HG03354 (cell line): ENCODE measurements around the gene PDSS1.
"Not testable (repeated sequence)": the region's sequence is repeated elsewhere in the genome, so short reads cannot be mapped to it uniquely, and the experiment has no call there.

Experiments
- ATAC-seq: cut with Tn5 transposase; IDR thresholded peaks from one replicate; pipeline ENCODE4 v1.9.1; 2021; ENCODE audit warnings: mild to moderate bottlenecking; ENCODE audit not compliant: unreplicated experiment, poor library complexity, severe bottlenecking

The PDSS1 gene, protein sequence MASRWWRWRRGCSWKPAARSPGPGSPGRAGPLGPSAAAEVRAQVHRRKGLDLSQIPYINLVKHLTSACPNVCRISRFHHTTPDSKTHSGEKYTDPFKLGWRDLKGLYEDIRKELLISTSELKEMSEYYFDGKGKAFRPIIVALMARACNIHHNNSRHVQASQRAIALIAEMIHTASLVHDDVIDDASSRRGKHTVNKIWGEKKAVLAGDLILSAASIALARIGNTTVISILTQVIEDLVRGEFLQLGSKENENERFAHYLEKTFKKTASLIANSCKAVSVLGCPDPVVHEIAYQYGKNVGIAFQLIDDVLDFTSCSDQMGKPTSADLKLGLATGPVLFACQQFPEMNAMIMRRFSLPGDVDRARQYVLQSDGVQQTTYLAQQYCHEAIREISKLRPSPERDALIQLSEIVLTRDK

DNA sequence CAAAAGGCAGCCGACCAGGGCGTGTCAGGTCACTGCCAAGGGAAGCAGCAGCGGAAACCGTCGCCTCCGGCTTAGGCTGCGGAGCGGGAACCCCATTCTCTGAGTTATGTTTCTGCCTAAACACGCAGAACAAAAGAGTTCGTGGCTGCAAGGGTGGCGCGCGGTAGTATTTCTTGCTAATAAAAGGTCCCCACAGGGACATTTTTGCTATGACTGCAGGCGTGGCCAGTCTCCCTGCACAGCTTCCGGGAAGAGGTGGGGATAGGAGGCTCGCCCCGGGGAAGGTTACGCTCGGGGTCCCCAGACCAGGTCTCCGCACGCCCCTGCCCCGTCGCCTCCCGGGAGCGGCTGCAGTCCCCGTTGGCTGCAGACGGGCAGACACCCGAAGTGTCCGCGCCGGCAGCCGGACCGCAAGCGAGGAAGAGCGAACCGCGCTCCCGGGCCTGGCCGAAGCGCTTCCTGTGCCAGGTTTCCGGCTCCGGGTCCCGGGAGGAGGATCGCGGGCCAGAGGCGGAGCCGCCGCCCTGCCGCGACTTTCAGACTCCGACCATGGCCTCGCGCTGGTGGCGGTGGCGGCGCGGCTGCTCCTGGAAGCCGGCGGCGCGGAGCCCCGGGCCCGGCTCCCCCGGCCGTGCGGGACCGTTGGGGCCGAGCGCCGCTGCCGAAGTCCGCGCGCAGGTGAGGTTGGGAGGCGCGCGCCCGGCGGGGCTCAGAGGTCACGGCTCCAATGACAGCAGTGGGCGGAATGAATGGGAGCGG lies at the start of gene PDSS1:
TSS of gene PDSS1 (plus strand) at position 539 of the 759 bp plus-strand sequence. CDS start at position 550, 11 bp downstream.
- ATAC-seq: peak; percentile 81

DNA sequence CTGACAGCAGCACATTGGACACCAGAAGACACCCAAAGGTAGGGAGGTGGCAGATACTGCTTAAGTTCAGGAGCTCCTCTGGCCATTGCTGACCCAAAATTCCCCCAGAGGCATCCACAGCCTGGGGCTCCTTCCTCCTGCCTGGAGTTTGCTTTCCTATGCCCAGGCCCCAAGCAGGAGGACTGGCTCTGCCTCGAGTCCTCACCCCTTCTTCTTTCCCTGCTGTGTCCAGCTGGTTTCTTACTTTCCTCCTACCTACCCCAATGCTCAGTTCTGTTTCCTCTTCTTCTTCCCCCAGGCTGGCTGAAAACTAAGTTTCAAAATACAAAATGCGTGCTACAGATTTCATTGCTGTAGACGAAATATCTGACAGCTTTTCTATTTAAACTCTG lies 49.3 kb upstream of the PDSS1 start:
- ATAC-seq: not testable (repeated sequence)

DNA sequence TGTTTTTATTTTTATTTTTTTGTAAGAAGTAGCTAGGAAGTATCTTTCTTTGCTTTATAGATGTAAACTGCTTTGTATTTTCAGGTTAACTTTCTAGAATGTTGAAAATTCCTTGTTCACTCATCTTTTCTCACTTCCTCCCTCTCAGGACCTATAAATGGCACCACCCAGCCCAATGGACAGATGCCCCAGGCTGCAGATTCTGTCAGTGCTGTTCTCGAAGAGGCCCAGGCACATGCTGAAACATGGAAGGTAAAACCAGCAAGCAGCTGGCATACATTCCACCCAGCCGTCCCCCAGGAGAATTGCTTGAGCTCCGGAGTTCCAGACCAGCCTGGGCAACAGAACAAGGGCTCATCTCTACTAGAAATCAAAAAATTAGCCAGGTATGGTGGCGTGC lies 47.1 kb upstream of the PDSS1 start:
- ATAC-seq: no peak

DNA sequence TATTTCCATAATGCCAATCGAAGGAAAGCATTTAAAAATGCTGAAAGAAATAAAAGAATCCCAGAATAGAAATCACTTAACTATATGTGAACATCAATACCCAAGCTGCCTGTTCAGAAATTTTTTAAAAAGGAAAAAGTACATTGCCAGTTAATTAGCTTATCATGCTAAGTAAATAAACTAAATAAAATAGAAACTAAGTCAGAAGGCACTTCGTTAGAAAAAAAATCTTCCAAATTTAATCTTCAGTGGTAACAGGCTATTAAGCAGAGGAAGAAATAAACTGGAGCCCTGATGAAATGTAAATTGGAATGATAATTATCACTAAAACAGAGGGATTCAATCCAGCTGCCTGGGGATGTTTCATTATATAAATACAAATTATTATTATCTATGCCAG lies 46.0 kb upstream of the PDSS1 start:
- not testable (repeated sequence) for ATAC-seq

DNA sequence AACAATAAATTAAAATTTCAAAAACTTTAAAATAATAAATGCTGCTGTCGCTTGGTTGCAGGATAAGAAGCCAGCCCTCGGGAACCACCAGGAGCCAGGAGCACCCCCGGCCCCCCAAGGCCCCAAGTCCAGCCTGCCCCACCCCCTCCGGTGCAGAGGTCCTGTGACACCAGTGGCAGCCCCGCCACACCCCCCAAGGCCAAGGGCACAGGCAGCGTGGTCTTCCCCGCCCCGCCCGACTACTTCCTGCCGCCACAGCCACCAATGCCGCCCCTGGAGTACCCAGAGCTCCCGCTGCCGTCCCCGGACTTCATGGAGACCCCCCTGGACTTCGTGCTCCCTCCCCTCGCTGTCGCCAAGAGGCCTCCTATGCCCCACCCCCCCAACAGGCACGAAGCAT lies 44.5 kb upstream of the PDSS1 start:
- ATAC-seq: no peak

DNA sequence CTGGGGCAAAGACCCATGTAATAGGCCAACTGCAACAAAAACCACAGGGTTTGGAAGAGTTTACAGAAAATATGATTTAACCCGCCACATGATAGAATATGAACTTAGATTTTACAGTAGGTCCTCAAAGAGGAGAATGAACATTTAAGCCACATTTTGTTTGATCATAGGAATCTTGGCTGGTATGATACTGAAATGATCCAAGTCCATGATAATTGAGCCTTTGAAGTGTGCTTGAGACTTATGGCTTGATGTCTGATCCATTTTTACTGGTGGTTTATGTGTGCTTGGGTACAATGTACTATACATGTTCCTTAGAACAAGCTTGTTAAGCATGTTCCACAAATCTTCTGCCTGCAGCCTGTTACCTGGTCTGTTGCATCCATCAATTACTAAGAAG lies 41.8 kb upstream of the PDSS1 start:
- ATAC-seq: no peak

DNA sequence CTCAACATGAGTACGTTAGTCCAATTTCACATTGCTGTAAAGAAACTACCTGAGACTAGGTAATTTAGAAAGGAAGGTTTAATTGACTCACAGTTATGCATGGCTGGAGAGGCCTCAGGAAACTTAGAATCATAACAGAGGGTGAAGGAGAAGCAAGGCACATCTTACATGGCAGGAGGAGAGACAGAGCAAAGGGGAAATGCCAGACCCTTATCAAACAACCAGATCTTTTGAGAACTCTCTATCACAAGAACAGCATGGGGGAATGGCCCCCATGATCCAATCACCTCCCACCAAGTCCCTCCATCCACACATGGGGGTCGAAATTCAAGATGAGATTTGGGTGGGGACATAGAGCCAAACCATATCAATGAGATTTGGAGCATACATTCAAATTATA lies 34.6 kb upstream of the PDSS1 start:
- ATAC-seq: no peak

DNA sequence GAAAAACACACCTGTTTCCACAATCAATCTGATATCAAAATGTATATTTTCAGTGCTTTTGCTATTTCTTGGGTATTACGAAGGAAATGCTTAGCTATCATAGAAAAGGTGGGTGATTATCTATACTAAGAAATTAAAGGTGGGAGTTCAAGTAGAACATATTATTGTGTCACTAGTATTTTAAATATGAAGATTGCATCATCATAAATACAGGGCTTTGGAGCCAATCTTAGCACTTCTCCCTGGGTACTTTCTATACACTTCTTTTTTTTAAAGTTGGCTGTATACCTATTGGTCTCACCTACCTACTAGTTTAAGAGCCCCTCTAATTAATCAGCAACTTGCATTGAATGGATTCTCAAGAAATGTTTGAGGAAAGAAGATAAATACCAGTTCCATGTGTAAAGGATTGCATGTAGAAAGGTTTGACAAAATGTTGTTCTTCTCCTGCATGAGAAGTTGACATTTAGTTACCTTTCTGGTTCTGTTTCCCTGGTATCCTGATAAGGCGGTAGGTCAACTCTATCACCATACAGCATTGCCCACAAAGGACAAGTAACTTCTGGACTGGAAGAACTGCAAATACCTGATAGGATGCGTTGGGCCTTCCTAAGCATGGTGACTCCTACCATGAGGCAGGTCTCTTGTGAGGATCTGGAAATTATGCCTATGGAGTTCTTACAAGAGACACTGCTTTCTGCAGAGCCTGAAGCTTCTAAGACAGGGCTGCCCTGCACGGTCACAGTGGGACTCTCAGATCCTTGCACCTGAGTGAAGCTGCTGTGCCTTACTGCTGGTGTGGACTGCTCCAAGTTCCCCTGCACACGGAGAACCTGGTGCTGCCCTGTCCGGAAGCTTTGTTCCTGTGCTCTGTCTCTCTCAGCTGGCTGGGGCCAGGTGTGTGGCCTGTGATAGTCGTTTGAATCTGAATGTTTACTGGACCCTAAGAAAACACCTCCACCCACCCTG lies 32.1 kb upstream of the PDSS1 start:
- no peak for ATAC-seq

DNA sequence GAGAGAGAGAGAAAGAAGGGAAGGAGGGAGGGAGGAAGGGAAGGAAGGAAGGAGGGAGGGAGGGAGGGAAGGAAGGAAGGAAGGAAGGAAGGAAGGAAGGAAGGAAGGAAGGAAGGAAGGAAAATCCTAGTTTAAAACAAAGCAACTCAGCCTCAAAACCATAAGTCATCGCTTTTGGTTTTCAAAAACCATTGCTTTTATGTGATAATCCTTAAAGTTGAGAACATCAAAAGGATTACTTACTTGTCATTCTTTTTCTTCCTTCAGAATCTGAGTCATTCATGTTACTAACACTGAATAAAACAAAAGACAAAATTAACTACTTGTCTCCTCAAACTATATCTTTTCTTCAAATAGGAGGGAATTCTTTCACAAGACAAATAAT lies 21.6 kb upstream of the PDSS1 start:
- no peak for ATAC-seq

DNA sequence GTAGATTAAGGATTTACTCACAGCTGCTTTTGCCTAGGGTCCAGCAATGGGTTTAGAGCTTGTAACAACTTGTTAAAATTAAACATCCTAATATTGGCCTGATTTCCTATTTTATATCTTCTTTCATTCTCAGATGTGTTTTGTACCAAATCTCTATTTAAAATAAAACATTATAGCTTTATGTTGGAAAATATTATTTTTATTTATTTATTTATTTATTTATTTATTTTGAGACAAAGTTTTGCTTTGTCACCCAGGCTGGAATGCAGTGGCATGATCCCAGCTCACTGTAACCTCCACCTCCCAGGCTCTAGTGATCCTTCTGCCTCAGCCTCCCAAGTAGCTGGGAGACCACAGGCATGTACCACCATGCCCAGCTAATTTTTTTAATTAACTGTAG lies 17.9 kb upstream of the PDSS1 start:
- no peak for ATAC-seq

DNA sequence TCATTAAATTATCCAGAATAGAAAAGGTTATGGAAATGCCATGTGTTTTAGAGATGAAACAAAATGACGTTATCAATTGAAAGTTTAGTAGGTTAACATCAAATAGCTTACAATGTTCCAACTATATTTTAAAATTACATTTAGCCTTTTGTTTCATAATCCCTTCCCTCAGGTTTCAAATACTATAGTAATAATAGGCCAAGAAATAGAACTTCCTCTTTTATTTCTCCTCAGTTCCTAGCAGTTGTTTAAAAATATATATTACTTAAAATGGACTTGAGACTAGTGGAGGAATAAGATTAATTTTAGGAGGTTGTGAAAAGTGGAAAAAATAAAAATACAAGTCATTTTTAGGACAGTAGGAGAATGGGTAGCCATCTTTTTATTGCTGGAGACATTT lies 16.4 kb upstream of the PDSS1 start:
- no peak for ATAC-seq

DNA sequence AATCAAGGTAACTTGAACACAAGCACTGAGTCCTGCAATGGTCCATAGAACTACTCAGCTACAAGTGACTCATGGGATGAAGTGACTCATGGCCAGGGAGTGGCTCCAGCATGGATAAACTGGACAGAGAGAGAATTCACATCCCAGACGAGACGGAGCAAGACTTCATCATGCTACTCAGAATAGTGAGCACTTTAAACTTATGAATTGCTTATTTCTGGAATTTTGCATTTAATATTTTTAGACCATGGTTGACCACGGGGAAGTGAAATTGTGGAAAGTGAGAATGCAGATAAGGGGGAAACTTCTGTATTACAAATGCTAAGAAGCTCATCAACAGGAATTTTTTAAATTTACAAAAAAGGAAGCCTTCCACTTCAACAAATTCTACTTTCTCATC lies 15.5 kb upstream of the PDSS1 start:
- not testable (repeated sequence) for ATAC-seq

DNA sequence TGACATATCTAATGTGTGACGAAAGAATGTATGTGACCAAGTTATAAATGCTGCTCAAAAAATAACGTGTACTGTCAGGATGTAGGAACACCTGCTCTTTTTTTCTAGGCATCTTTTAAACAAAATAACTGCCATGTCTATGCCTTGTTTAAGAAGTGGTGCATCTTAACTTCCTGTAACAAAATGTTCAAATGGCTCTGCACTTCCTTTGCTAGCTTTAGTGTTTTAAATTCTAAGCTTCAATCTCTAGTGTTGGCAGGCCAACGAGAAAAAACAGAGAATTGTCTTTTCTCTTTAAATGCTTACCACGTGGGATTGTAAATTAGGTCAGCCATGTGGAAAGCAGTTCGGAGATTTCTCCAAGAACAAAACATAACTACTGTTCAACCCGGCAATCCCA lies 14.6 kb upstream of the PDSS1 start:
- no peak for ATAC-seq

DNA sequence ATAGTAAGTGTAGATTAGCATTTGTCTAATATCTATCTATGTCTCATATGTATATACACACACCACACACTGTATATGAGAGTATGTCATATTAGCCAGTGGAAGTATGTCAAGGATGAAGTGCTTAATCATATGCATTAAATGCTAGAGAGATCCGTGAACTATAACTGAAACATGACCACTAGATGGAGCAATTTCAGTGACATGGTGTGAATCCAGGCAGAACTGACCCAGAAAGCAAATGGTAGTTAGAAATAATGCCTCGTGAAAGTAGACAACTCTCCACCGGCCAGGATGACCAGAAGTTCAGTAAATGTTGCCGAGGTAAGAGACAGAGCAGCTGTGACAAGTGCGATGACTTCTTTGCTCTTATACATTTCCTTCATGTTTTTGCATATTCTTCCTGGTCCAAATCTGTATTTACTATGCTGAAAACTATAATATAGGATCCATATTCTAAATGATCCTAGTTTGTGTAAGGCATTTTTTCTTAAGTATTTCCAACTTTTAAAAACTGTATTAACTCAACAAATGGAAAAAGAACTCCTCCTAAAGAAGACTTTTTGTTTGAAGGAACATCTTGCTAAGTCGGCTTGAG lies 12.7 kb upstream of the PDSS1 start:
- ATAC-seq: peak; percentile 95

DNA sequence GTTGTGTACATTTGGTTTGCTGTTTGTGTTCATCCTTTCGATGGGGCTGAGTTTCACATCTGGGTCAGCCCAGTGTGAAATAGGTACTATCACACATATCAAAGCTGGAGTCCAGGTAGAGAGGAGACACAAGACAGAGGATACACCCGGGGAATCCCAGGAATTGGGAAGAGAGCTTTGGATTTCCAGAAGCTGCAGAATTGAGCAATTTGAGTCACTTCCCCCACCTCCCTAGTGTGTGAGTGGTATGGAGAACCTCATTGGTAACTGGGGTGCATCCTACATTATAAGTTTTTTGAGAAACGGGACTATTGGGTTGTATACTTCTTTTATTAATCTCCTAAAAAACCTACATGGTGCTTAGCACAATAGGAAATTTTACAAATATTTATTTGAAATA lies 12.1 kb upstream of the PDSS1 start:
- ATAC-seq: no peak

DNA sequence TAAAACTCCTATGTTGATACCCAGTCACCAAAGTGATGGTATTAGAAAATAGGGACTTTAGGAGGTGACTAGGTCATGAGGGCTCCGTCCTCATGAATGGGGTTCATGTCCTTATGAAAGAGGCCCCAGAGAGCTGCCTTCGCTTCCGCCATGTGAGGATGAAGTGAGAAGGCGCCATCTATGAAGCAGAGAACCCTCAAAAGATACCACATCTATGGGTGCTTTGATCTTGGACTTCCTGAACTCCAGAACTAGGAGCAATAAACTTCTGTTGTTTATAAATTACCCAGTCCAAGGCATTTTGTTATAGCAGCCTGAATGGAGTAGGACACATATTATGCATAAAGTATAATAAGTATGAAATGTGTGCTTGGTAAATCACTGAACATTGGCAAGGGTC lies 8.1 kb upstream of the PDSS1 start:
- no peak for ATAC-seq

DNA sequence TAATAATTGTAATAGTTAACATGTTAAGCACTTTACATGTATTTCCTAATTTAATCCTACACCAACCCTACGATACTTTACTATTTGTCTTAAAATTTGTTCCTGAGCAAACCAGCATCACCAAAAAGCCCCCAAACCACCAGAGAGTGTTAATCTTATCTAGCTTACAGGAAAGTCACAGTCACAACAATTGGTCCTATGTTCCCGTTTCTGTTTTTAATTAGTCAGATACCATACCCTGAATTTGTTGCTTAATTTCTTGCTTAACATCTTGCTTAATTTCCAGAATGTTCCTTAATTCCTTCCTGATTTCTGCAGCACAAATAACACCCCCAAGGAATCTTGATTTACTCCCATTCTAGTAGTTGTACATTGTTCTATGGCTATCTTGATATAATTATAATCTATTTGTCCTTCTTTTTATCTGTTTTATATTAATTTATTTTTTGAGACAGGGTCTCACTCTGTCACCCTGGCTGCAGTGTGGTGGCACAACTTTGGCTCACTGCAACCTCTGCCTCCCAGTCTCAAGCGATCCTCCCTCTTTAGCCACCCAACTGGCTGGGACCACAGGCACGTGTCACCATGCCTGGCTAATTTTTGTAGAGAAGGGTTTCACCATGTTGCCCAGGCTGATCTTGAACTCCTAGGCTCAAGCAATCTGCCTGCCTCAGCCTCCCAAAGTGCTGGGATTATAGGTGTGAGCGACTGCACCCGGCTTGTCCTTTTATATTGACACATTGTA lies 6.6 kb upstream of the PDSS1 start:
- ATAC-seq: no peak

DNA sequence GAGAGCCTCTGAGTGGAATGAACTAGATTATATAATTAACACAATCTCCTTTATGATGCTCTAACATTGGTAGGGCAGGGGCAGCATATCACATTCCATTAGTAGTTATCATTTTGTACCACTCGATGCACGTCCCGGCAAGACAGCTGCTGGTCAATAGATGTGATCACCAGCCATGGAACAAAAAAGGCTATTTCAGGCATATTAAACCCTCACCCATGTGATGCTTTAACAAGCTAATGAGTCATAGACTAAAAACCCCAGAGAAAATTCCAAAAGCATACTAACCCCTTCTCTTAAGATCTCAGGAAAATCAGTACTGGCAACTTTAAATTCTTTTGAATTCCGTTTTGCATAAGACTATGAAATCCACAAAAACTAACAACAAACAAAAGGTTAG lies 3.0 kb upstream of the PDSS1 start:
- not testable (repeated sequence) for ATAC-seq

DNA sequence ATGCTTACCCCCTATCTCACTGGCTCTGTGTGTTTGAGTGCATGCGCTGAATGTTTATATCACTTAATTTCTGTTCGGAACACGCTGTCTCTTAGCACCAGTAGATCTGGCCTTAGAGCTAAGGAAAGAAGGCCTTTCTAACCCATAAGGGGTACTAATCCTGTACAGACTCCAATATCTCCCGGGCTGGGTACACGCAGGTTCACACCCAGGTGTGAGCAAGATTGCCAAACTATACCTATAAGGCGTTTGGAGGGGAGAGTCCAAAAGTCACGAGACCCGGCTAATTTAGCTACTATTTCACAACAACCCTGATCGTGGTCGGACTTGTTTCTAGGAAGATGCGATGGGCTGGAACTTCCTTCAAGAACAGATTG lies 727 bp upstream of the PDSS1 start:
- ATAC-seq: no peak
